Measurements from ENCODE around the gene DISP3. TPM values are rescaled to one million over a fixed set of nuclear protein-coding genes. Genes with fewer than 3 reads are reported as not detected.

The DISP3 gene
- total RNA-seq, 3 donors from 2014 or later (not counting 1 experiment from before 2014, with no cell fraction given), result 0.24 to 0.68 (median 0.60) TPM

DNA sequence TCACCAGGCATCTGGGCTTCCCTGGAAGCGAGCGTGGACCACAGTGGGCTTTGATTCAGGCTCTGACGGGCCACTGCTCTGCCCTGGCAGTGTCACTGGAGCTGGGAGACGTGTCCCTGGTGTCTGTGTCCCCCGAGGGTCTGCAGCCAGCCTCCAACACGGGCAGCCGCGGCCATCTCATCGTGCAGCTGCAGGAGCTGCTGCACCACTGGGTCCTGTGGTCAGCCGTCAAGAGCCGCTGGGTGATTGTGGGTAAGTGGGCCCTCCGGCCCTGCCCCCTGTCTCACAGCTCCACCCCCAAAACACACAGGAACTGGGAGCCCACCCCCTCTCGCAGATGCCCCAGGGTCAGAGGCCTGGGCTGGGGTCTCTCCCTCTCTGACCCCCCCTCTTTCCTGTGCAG is 40.7 kb downstream of the DISP3 start:
- H3K27me3 ChIP-seq (ENCODE audit: control insufficient read depth, insufficient read depth, low read length), result no peaks in the 10 kb centered on the region
- WGBS (ENCODE audit: insufficient coverage), result 86% methylated on average over 13 of the region's 13 CpGs

DNA sequence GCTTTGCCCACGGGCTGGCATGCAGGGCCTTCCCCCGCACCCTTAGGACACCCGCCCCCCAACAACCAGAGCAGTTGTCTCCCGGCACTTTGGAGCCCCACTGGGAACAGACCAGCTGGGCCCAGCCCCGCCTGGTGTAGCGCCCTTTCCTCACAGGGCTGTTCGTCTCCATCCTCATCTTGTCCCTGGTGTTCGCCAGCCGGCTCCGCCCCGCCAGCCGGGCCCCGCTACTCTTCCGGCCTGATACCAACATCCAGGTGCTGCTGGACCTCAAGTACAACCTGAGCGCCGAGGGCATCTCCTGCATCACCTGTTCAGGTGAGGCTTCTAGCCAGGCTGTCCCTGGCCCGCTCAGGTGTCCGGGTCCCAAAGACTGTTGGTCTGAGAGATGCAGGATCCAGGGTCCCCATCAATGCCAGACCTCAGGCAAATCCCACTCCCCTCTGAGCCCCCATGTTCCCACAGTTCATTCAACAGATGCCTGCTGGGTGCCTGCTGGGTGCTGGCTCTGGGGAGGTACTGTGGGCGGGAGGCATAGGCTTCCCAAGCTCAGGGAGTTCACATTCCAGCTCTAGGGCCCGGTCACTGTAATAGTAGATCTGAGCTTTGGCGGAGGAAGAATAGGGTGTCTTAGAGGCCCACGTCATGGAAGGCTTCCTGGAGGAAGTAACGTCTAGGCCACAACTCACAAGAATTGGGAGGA is 41.7 kb downstream of the DISP3 start:
- peaks cover 0 to 5% of the 10 kb centered on the region in 2 donors for H3K4me1 Mint-ChIP-seq
- no peaks in the 10 kb centered on the region for H3K36me3 Mint-ChIP-seq
- no peaks in the 10 kb centered on the region for H3K9me3 Mint-ChIP-seq
- H3K27me3 Mint-ChIP-seq (ENCODE audit: low read depth in 2 of 2), result no peaks in the 10 kb centered on the region
- H3K27ac Mint-ChIP-seq, result no peak overlapping the region
- 91% methylated on average over 23 of the region's 23 CpGs for WGBS (ENCODE audit: insufficient coverage)
- no peak overlapping the region for H3K4me3 ChIP-seq (ENCODE audit: low read length)
- TF ChIP-seq, protein P1, sequence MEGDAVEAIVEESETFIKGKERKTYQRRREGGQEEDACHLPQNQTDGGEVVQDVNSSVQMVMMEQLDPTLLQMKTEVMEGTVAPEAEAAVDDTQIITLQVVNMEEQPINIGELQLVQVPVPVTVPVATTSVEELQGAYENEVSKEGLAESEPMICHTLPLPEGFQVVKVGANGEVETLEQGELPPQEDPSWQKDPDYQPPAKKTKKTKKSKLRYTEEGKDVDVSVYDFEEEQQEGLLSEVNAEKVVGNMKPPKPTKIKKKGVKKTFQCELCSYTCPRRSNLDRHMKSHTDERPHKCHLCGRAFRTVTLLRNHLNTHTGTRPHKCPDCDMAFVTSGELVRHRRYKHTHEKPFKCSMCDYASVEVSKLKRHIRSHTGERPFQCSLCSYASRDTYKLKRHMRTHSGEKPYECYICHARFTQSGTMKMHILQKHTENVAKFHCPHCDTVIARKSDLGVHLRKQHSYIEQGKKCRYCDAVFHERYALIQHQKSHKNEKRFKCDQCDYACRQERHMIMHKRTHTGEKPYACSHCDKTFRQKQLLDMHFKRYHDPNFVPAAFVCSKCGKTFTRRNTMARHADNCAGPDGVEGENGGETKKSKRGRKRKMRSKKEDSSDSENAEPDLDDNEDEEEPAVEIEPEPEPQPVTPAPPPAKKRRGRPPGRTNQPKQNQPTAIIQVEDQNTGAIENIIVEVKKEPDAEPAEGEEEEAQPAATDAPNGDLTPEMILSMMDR (IDR thresholded peaks at IDR 0.05), result no peak
- no peak overlapping the region for H3K4me3 Mint-ChIP-seq
- no peak for ATAC-seq
- H3K27me3 ChIP-seq (ENCODE audit: control insufficient read depth, insufficient read depth, low read length), result no peaks in the 10 kb centered on the region
- no peak for DNase-seq
- H3K27ac ChIP-seq (ENCODE audit: low read length), result no peak overlapping the region
- intact Hi-C loops (cut with micrococcal nuclease), result no loop called here
- H3K9me3 ChIP-seq (ENCODE audit: control insufficient read depth, insufficient read depth, low read length), result no peaks in the 10 kb centered on the region
- no peaks in the 10 kb centered on the region for H3K36me3 ChIP-seq (ENCODE audit: control insufficient read depth, insufficient read depth, low read length)
- H3K4me1 ChIP-seq (ENCODE audit: control insufficient read depth, insufficient read depth, low read length), result no peaks in the 10 kb centered on the region

More for the DNA sequence above, 40.7 kb downstream of the DISP3 start:
- intact Hi-C loops (cut with micrococcal nuclease), result no loop called here
- Mint-ChIP-seq H3K27ac (no peak overlapping the region), H3K9me3 (no peaks in the 10 kb centered on the region), H3K4me1 (peaks cover 0 to 5% of the 10 kb centered on the region in 2 donors), H3K4me3 (no peak overlapping the region), H3K27me3 (ENCODE audit: low read depth in 2 of 2) (no peaks in the 10 kb centered on the region), H3K36me3 (no peaks in the 10 kb centered on the region)
- no peak overlapping the region for H3K27ac ChIP-seq (ENCODE audit: low read length)
- DNase-seq (no peak), ATAC-seq (no peak)
- no peaks in the 10 kb centered on the region for H3K9me3 ChIP-seq (ENCODE audit: control insufficient read depth, insufficient read depth, low read length)
- no peak overlapping the region for H3K4me3 ChIP-seq (ENCODE audit: low read length)
- H3K4me1 ChIP-seq (ENCODE audit: control insufficient read depth, insufficient read depth, low read length), result no peaks in the 10 kb centered on the region
- TF ChIP-seq, protein P1 (IDR thresholded peaks at IDR 0.05), result no peak
- no peaks in the 10 kb centered on the region for H3K36me3 ChIP-seq (ENCODE audit: control insufficient read depth, insufficient read depth, low read length)

DNA sequence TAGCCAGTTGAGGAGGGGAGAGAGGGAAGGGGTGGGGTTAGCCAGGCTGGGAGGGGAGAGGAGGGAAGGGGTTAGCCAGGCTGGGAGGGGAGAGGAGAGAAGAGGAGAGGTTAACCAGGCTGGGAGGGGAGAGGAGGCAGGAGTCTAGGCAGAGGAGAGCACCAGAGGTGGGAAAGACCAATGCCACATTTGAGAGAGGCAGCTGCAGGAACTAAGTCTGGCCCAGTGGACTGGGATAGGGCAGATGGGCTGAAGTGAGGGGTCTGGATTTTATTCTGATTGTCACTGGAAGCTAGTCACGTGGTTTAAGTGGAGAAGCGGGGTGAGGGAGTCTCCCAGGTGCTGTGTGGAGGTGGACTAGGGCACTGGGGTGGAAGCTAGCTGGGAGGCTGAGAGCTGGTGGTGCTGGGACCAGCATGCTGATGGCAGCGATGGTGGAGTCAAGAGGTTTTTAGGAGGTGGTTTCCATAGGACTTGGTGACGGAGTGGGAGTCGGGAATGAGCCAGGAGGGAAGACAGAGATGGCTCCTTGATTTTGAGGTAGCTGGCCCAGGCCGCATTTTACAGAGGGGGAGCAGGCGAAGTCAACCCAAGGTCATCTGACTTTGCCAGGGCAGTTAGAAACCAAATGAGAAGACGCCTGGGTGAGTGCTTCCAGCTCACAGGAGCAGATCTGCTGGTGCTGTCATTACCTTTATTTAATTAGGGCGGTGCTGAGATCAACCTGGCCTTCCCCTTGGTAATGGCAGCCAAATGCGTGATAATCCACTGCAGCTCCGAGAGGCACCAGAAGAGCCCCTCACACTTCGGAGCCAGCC is 42.8 kb downstream of the DISP3 start:
- H3K4me1 Mint-ChIP-seq, result peaks cover 0 to 5% of the 10 kb centered on the region in 2 donors
- ATAC-seq (no peak), DNase-seq (no peak)
- Histone ChIP-seq H3K36me3 (ENCODE audit: control insufficient read depth, insufficient read depth, low read length) (no peaks in the 10 kb centered on the region), H3K27ac (ENCODE audit: low read length) (no peak overlapping the region), H3K4me3 (ENCODE audit: low read length) (no peak overlapping the region), H3K4me1 (ENCODE audit: control insufficient read depth, insufficient read depth, low read length) (no peaks in the 10 kb centered on the region), H3K9me3 (ENCODE audit: control insufficient read depth, insufficient read depth, low read length) (no peaks in the 10 kb centered on the region), H3K27me3 (ENCODE audit: control insufficient read depth, insufficient read depth, low read length) (no peaks in the 10 kb centered on the region)
- TF ChIP-seq, protein P1 (IDR thresholded peaks at IDR 0.05), result no peak
- WGBS (ENCODE audit: insufficient coverage), result 90% methylated on average over 12 of the region's 12 CpGs
- H3K27ac Mint-ChIP-seq, result no peak overlapping the region
- H3K27me3 Mint-ChIP-seq (ENCODE audit: low read depth in 2 of 2), result no peaks in the 10 kb centered on the region
- H3K4me3 Mint-ChIP-seq, result no peak overlapping the region
- no peaks in the 10 kb centered on the region for H3K9me3 Mint-ChIP-seq
- H3K36me3 Mint-ChIP-seq, result no peaks in the 10 kb centered on the region
- intact Hi-C loops (cut with micrococcal nuclease), result no loop called here

All from natural killer cell (primary cell).